H4 (cell line): ENCODE measurements around the gene SOX11. TPM values are rescaled to one million over a fixed set of nuclear protein-coding genes. Genes with fewer than 3 reads are reported as not detected.
"Not testable (repeated sequence)": the region's sequence is repeated elsewhere in the genome, so short reads cannot be mapped to it uniquely, and the experiment has no call there.

ENCODE experiments used
- DNase-seq: peaks from one replicate; pipeline ENCODE4 v3.0.0-alpha.2; 2015; ENCODE audit warnings: low spot score
- total RNA-seq: library from RNA; depleted of rRNA; stranded (reverse); fragments of >200 nt; shearing (Covaris generic); gene quantifications from 2 replicates; pipeline ENCODE4 v1.2.3, GENCODE V29; 2014; rRNA removed

SOX11 gene
- total RNA-seq, result 0.86 and 1.8 TPM in 2 replicates

DNA sequence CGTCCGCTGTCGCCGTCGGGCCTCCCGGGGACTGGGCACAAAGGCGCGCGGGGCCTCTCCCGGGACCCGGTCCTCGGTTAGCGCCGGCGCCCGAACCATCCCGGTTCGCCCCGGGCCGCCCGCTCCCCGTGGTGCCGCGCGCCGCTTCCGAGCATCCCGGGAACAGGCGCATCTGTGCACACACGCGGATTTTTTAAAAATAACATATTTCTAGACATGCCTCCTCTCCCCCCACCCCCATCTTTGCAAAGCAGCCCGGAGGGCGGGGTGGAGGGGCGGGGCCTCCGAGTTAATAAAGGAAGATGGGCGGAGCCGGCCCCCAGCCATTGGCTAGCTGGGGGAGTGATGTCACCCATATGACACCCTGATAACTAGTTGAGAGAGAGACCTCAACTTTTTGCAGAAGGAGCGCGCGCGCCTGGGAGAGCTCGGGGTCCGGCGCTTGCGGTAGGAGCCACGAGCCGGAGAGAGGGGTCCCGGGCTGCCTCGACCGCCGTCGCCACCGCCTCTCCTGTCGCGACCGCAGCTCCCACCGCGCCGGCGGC, at the start of gene SOX11:
SOX11 (plus strand) TSS at position 400 of the 545 bp plus-strand sequence. CDS start 338 bp downstream, outside the sequence.
- peak; percentile 76 for DNase-seq

DNA sequence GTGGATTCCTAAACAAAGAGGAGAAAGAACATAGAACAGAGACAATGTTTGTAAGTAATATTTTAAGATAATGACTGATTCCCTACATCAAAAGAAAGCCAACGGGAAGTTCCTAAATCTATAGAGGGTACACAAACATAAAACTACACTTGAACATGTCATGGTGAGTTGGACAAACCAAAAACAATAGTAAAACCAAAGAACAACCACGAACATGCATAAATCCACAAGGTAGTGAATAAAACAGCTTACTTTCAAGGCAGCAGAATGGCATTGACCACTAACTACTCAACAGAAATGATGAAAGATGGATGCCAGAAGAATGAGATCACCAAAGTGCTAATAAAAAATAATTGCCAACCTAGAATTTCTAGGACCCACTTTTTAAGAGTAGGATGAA, 39.5 kb upstream of the SOX11 start:
- not testable (repeated sequence) for DNase-seq

- DNase-seq, result not testable (repeated sequence)
Measured at GRCh38 chr2:5653756-5654155, 38.4 kb upstream of the SOX11 start.

DNA sequence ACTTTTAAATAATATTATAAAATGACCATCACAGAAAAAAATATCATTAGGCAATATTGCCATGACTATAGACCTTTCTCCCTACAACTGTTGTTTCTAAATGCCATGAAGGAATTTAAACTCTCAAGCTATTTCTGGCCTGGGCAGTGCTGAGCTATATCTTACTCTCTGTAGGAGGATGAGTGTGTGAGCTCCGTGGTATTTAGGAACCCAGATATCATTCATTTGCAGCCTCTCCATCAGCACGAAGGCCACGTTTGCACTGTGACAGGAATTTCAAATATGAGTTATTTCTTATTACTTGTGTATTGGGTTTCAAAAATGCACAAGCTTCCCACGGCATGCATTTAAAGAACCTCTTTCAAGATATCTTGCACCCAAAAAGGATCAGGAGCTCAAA, 35.0 kb upstream of the SOX11 start:
- no peak for DNase-seq

DNA sequence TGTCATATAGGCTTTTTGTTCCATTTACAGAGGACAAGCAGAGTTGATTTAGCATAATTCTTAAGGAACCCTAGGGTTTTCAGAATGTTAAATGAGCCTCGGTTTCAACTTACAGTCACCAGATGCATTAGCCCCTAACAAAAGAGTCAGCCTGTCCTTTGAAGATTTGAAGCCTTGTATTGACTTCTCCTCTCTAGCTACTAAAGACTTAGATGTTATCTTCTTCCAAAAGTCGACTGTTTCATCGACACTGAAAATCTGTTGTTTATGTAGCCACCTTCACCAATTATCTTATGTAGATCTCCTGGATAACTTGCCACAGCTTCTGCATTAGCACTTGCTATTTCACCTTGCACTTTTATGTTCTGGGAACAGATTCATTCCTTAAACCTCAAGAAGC, 31.6 kb upstream of the SOX11 start:
- no peak for DNase-seq

DNA sequence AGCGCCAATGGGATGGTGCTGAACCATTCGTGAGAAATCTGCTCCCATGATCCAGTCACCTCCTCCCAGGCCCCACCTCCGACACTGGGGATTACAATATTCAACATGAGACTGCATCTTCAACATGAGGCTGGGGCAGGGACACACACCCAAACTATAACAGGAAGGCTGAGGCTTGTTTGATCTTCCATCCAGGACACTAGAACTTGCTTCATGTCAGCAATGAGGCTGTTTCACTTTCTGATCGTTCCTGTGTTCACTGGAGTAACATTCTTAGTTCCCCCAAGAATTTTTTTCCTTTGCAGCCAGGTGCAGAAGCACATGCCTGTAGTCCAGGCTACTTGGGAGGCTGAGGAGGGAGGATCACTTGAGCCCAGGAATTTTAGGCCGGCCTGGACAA, 30.8 kb upstream of the SOX11 start:
- DNase-seq, result no peak

DNA sequence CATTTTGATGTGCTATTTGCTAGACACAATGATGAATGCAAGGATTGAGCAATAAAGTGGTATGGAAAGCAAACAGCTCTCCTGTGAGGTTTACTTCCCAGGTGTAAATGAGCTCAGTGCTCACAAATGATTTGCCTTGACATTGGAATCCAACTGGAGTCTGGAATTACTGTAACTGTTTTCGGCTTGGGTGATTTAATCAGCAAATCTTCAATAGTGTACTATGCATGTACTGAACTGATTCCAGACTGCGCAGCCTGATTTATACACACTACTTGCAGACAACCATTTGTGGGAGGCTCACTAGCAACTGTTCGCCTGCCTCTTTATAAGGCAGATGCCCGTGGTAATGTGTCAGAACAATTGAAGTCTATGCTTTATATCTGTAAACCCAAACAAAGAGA, 27.9 kb upstream of the SOX11 start:
- DNase-seq, result no peak

GRCh38 chr2:5665066-5665465, 27.1 kb upstream of the SOX11 start:
- DNase-seq, result no peak

DNA sequence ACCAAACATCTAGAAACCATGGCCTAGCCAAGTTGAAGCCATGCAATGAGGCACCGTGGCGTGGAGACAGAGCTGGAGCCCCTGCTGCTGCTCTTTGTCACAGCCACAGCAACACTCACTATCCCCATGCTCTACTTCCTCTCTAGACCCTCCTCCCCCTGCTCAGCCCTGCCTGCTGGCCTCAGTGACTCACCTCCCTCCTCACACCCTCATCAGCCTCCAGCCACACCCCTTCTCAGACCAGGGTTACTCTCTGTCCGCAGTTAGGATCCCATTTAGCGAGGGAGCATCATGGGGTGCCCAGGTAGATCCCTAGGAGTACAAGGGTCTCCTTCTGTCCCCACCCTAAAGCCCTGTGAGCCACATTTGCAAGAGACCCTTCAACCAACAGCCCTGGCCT, 25.4 kb upstream of the SOX11 start:
- no peak for DNase-seq

GRCh38 chr2:5667655-5668054, 24.5 kb upstream of the SOX11 start:
- not testable (repeated sequence) for DNase-seq

DNA sequence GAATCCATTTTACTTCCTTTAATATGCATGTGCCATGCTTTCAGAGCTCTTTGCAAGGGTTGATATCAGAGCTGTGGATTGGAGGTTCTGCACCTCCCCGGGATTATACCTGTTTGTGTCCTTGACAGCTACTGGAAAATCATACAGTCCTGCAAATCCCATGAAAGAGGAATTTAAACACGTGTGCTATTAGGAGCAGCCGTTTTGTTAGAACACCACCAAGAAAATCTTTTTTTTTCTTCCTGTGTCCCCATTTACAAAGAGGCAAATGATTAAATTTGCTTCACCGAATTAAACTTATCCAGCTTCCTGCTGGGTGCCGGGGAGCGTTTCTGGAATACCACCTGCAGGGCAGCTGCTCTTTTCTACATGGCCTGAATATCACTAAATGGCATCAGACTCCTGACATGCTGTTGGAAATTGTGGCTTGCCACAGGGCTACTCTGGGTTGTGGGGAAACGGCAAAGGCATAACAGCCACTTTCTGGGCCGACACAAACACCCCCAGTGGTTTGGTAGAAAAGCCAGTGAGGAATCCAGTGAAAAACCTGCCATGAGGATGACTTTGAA, 23.4 kb upstream of the SOX11 start:
- no peak for DNase-seq

GRCh38 chr2:5672749-5673144, 19.4 kb upstream of the SOX11 start:
- no peak for DNase-seq

- DNase-seq, result no peak
Measured at GRCh38 chr2:5673145-5674025, 18.8 kb upstream of the SOX11 start.

GRCh38 chr2:5674026-5674340, 18.2 kb upstream of the SOX11 start:
- DNase-seq, result no peak

- no peak for DNase-seq
Measured at GRCh38 chr2:5677133-5677532, 15.1 kb upstream of the SOX11 start.

DNA sequence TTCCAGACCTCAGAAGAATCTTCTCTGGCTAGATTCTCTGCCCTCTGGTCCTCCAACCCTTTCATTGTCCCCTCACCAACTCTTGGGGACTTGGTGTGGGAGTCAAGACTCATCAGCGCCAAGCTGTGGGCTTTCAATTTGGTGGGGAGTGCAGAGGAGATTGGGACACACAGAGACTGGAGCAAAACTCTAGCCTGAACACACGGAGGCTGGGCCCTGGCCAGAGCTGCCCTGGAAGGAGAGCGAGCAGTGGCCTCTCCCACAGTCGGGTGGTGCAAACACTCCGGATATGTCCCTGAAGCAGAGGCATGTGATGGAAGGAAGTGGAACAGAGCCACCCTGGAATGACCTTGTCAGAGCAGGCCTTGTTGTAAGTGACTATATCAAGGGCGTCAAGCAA, 8.7 kb upstream of the SOX11 start:
- DNase-seq, result no peak

DNA sequence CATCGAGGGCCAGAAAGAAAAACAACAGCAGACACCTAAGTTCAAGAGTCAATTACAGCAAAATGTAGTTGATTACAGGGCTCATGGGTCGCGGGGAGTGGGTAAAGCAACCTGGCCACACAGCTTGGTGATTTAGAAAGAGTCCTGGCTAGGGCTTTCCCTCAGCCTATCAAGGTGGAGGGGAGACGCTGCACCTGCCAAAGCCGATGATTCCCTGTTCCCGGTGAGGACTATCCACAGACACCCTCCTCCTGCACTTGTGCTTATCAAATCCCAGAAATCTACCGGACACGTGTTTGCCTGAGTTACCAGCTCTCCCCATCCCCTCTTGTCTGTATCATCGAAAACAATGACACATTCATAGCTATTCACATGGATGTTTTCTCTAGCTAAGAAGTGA, 7.0 kb upstream of the SOX11 start:
- DNase-seq, result no peak

GRCh38 chr2:5686068-5686467, 6.1 kb upstream of the SOX11 start:
- DNase-seq, result no peak

DNA sequence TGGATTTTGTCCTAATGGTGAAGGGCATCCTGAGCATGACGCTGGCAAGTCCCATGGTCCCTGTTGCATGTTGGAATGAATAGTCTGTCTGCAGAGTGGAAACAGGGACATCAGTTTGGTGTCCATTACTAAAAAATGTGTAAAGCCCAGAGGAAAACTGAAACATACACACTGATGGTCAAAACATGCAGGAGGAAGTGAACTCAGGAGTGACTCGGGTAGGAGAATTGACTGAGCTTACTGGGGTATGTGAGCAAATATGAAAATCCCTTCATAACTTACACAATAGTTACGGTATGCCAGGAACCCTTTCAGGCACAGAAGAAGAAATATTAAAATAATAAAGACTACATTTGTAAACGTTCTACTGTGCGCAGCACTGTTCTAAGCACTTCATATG, 5.6 kb upstream of the SOX11 start:
- no peak for DNase-seq

DNA sequence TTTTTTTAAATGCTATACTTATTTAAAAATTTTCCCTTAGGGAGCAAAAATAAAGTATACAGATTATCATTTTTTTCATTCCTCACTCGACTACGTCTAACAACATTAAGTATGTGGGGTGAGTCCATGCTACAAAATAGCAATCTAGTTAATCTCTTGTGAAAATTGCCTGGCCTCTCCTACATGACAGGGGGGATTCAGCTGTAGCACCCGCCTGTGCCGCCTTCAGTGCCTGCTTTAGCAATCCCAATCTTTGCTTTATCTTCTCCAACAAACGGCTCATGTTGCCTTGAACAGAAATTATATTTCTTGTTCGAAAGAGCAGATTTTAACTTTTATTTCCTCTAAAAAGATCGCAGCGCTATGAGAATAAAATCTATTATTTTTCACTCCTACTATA, 2.4 kb upstream of the SOX11 start:
- DNase-seq, result no peak

GRCh38 chr2:5690286-5690685, 1.9 kb upstream of the SOX11 start:
- DNase-seq, result no peak

DNA sequence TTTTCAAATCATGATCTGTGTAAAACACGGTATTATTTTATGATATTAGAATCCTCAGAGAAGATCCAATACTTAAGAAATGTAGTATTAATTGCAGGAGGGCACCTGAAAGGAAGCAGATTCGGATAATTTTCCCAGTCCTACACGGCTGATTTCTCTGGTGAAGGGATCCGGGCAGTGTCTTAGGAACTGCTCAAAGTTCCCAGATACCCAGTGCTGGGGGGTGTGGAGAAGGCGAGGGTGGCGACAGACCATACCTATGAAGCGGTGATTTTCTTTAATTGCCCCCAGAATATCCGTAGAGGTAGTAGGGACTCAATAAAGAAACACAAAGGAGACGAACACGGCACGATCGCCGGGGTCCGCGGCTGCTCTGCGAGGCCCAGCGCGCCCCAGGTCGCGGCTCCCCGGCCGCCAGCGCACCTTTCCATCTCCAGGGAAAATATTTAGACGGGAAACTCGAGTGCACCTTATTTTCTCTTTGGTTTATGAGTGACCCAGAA, 1.4 kb upstream of the SOX11 start:
- DNase-seq, result no peak
